Measurements from ENCODE around the gene CHST15. TPM values are rescaled to one million over a fixed set of nuclear protein-coding genes. Genes with fewer than 3 reads are reported as not detected.

The CHST15 gene
- polyA plus RNA-seq, 1 experiment: 3.2 TPM

- ChIA-PET POLR2A (interaction anchor here (0.6 kb wide), 1 partner anchor 1650 kb away, joined by 3 read pairs; no protein-coding TSS in a partner anchor), CTCF (no interaction called here)
- no peak overlapping the region for H3K4me3 ChIP-seq (ENCODE audit: low read depth, low read length)
- DNase-seq (ENCODE audit: low read depth, low spot score): no peak
- H3K9me3 ChIP-seq (ENCODE audit: control insufficient read depth, insufficient read depth, low read length): peaks cover 15% of the 10 kb centered on the region; the same call in 1 of the 2 replicates
- H3K27me3 ChIP-seq (ENCODE audit: control insufficient read depth, insufficient read depth, low read length): no peaks in the 10 kb centered on the region
- no peak overlapping the region for H3K27ac ChIP-seq (ENCODE audit: low read depth, low read length)
- TF ChIP-seq CTCF (IDR thresholded peaks at IDR 0.05; ENCODE audit: low read depth, low read length): no peak
Measured at GRCh38 chr10:124126983-124127385, 33.6 kb upstream of the CHST15 start.

DNA sequence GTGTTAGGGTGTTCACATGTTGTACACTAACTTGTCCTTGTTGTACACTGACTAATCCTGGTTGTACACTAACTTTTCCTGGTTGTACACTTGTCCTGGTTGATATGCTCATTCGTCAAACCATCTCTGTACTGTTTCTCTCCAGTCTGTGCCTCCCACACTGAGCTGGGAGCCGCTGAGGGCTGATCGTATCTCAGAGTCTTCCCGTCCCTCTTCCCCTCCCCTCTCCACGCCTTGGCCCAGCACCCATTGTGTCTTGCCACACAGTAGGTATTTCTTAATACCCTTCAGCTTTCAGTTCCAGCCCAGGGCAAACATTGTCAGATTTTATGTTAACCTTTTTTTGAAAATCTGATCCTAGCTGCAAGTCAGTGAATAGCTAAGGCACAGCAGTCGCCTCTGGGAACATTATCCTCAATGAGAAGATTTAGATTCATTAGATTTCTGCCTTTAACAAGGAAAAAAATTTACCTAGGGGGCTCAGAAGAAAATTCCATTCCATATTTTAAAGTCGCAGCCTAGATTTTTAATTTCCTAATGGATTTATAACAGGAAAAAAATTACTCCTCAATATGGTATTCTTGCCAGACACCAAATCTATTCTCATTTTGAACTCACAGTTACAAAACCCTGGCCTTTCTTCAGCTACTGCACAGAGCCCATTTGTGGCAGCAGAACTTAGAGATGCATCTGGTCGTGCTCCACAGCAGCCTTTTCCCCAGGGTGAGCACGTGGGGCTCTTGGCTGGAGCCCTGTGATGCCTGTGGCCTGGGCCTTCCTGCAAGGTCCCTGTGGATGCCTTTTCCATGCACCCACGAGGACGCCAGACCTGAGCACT lies 33.0 kb upstream of the CHST15 start:
- ChIA-PET CTCF (no interaction called here), POLR2A (no interaction called here)
- no peak for TF ChIP-seq CTCF (IDR thresholded peaks at IDR 0.05; ENCODE audit: low read depth, low read length)
- Histone ChIP-seq H3K27ac (ENCODE audit: low read depth, low read length) (no peak overlapping the region), H3K4me3 (ENCODE audit: low read depth, low read length) (no peak overlapping the region), H3K27me3 (ENCODE audit: control insufficient read depth, insufficient read depth, low read length) (no peaks in the 10 kb centered on the region), H3K9me3 (ENCODE audit: control insufficient read depth, insufficient read depth, low read length) (peaks cover 15% of the 10 kb centered on the region; the same call in 1 of the 2 replicates)
- no peak for DNase-seq (ENCODE audit: low read depth, low spot score)

GRCh38 chr10:124125305-124126116 lies 32.1 kb upstream of the CHST15 start:
- peaks cover 15% of the 10 kb centered on the region; the same call in 1 of the 2 replicates for H3K9me3 ChIP-seq (ENCODE audit: control insufficient read depth, insufficient read depth, low read length)
- H3K27me3 ChIP-seq (ENCODE audit: control insufficient read depth, insufficient read depth, low read length): no peaks in the 10 kb centered on the region
- DNase-seq (ENCODE audit: low read depth, low spot score): no peak
- ChIA-PET CTCF (no interaction called here), POLR2A (no interaction called here)
- H3K4me3 ChIP-seq (ENCODE audit: low read depth, low read length): no peak overlapping the region
- peak; percentile 31 for TF ChIP-seq CTCF (IDR thresholded peaks at IDR 0.05; ENCODE audit: low read depth, low read length)
- H3K27ac ChIP-seq (ENCODE audit: low read depth, low read length): no peak overlapping the region

DNA sequence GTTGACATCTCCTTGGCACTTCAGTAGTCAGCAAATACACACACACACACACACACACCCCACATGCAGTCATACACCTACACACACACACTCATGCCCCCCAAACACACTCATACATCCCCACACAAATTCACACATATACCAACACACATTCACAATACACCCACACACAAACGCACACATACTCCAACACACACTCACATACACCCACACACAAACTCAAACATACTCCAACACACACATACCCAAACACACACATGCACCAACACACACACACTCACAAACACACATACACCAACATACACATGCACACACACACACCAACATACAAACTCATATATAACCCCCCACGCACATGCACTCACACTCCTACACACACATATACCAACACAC lies 31.4 kb upstream of the CHST15 start:
- CTCF ChIA-PET: no interaction called here
- TF ChIP-seq CTCF (IDR thresholded peaks at IDR 0.05; ENCODE audit: low read depth, low read length): no peak
- H3K27ac ChIP-seq (ENCODE audit: low read depth, low read length): no peak overlapping the region
- no peak overlapping the region for H3K4me3 ChIP-seq (ENCODE audit: low read depth, low read length)
- peaks cover 15% of the 10 kb centered on the region; the same call in 1 of the 2 replicates for H3K9me3 ChIP-seq (ENCODE audit: control insufficient read depth, insufficient read depth, low read length)
- H3K27me3 ChIP-seq (ENCODE audit: control insufficient read depth, insufficient read depth, low read length): no peaks in the 10 kb centered on the region
- POLR2A ChIA-PET: no interaction called here
- DNase-seq (ENCODE audit: low read depth, low spot score): no peak
